ENCODE data around the gene FBP2. TPM values are rescaled to one million over a fixed set of nuclear protein-coding genes. Genes with fewer than 3 reads are reported as not detected.
"Not testable (repeated sequence)": the region's sequence is repeated elsewhere in the genome, so short reads cannot be mapped to it uniquely, and the experiment has no call there.

FBP2 gene
- total RNA-seq, 1 donor: not detected

DNA sequence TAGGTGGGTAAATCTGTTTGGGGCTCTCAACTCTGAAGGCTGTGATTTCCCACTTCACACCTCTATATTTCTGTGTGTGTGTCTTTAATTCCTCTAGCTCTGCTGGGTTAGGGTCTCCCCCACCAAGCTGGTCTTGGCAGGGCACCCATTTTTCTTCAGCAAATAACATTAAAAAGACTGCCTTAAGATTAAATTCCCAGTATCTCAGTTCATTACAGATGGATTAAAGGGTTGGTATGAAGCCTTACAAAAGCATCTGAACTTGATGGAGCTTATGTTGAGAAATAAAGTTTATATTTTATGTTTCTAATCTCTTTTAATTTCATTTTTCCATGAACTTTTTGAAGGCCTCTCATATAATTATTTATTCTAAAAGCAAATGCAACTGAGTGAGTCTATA, 27.1 kb downstream of the FBP2 start:
- DNase-seq (ENCODE audit: low read depth in 2 of 3, low spot score in 2 of 3): no peak

- not testable (repeated sequence) for DNase-seq (ENCODE audit: low read depth in 2 of 3, low spot score in 2 of 3)
Measured at GRCh38 chr9:94564279-94564678, 29.3 kb downstream of the FBP2 start.

DNA sequence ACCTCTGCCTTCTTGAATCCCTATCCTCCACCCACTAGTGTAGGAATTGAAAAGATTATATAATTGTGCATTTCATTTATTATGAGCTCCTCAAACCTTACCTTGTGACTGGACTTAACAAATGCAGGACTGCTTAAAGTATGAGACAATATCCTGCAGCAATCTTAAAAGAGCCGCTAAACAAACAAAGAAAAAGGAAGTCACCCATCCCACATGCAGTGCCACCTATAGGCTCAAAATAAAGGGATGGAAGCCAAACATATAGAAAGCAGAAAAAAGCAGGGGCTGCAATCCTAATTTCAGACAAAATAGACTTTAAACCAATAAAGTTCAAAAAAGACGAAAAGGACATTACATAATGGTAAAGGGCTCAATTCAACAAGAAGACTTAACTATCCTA, 30.1 kb downstream of the FBP2 start:
- peak in 2 of 3 donors; percentile 5 to 44 for DNase-seq (ENCODE audit: low read depth in 2 of 3, low spot score in 2 of 3)

DNA sequence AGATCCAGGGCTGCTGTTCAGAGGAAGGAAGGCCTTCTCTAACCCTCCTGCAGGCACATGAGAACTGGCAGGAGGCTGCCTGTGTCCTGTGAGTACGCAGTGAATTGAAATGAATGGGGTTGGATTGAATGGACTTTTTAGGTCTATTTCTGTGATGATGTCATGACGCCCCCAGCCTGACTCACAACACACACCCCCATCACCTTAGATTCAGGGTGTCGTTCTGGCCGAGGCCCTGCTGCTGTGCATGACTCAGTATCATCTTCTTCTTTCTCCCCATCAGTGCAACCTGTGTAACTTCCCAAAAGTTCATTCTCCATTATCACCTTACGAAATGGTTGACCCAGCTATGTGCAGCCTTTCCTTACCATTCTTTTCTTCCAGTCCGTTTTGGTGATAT, 33.4 kb downstream of the FBP2 start:
- no peak for DNase-seq (ENCODE audit: low read depth in 2 of 3, low spot score in 2 of 3)

- DNase-seq (ENCODE audit: low read depth in 2 of 3, low spot score in 2 of 3): no peak
Measured at GRCh38 chr9:94557376-94557775, 36.2 kb downstream of the FBP2 start.

- peak in 2 of 3 donors; percentile 49 to 63 for DNase-seq (ENCODE audit: low read depth in 2 of 3, low spot score in 2 of 3)
Measured at GRCh38 chr9:94554439-94555331, 38.9 kb downstream of the FBP2 start, which contains the start of gene PCAT7. Gene PCAT7 (plus strand): TSS chr9:94555083.

DNA sequence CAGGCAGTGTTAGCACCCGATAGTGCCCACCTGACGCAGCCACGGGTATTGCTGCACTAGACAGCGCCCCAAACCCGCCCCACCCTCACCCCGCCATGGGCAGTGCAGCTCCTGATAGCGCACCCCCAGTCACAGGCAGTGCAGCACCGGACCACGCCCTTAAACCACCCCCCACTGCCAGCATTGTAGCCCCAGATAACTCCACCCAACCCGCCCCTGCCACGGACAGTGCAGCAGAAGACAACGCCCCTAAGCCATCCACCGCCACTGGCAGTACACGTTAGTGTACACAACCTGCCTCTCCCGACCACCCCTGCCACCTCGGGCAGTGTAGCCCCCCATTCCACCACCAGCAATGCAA, 39.6 kb downstream of the FBP2 start:
- DNase-seq (ENCODE audit: low read depth in 2 of 3, low spot score in 2 of 3): peak in 1 of 3 donors; percentile 2

DNA sequence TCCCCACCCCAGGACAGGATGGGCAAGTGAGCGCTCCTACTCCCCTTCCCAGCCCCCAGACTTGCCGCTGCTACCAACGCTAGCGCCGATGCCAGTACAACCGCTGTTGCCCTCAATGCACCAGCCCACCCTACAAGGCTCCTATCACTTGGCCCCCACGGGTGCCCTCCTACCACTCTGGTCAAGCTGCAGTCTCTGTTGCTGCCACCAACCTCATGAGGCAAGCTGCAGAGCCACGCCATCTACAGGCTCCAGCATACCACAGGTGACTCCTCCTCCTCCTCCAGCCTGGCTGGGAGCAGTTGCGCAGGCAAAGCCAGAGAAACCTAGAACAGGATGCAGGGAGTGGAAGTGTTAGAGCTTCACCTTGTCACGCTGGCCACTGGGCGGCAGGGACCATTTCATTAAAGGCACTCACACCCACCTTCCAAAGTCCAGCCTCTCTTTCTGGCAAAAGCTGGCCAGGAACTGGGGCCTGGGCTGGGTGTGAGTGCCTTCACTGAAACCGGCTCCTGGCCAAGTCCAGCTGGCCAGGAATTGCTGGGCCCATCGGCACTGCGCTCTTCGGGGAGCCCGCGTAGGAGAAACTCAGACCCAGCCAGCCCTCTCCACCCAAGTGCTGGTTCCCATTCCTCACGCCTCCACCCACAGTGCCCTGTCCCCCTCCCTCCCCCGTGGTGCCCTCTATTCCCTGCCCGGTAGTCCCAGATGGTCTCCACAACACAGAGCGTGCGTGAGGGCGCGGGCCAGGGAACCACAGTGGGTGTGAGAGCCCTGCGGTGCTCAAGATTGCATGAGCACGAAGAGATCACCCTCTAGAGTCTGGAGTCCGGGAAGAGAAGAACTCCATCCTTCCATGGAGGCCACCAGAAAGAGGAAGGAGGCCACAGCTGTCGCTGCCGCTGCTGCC, 40.3 kb downstream of the FBP2 start:
- DNase-seq (ENCODE audit: low read depth in 2 of 3, low spot score in 2 of 3): no peak

GRCh38 chr9:94545940-94546339, 47.7 kb downstream of the FBP2 start:
- no peak for DNase-seq (ENCODE audit: low read depth in 2 of 3, low spot score in 2 of 3)

- DNase-seq (ENCODE audit: low read depth in 2 of 3, low spot score in 2 of 3): not testable (repeated sequence)
Measured at GRCh38 chr9:94544335-94544734, 49.3 kb downstream of the FBP2 start.

DNA sequence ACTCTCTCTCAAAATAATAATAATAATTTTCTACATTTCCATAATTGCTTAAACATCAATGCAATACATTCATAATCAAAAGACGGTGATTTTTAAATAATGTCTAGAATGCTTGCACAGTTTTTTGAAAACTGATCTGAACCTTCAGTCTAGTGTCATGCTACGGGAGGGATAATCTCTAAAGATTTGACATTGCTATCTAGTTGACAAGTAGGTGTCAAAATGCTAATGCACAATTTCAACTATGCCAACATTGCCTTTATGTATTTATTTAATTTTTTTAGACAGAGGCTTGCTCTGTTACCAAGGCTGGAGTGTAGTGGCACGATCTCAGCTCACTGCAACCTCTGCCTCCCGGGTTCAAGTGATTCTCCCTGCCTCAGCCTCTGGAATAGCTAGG, 54.7 kb downstream of the FBP2 start:
- DNase-seq (ENCODE audit: low read depth in 2 of 3, low spot score in 2 of 3): no peak

DNA sequence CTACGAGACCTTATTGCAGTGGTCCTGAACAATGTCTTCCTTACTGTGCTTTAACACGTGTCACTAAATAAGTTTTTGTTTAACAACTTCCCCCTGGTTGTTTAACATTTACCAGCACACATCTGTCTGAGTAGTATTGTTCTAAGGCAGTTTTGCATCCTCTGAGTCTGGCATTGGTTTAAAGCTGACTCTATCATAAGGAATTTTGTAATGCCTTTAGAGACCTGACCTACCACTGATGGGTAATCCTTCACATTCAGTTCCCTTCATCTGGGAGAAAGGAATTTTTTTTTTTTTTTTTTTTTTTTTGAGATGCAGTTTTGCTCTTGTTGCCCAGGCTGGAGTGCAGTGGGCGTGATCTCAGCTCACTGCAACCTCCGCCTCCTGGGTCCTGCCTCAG, 58.7 kb downstream of the FBP2 start:
- DNase-seq (ENCODE audit: low read depth in 2 of 3, low spot score in 2 of 3): no peak

DNA sequence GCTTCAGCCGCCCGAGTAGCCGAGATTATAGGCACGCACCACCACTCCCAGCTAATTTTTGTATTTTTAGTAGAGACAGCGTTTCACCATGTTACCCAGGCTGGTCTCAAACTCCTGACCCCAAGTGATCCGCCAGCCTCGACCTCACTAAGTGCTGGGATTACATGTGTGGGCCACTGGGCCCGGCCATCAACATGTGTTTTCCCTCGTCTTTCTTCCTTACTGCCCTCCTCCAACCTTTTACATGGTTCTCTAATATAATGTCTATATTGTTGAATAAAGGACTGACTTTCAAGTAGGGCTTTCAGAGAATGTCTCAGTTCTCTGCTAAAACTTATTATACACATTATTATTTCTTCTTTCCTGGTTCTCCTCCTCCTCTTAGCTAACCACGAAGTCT, 60.0 kb downstream of the FBP2 start:
- no peak for DNase-seq (ENCODE audit: low read depth in 2 of 3, low spot score in 2 of 3)

DNA sequence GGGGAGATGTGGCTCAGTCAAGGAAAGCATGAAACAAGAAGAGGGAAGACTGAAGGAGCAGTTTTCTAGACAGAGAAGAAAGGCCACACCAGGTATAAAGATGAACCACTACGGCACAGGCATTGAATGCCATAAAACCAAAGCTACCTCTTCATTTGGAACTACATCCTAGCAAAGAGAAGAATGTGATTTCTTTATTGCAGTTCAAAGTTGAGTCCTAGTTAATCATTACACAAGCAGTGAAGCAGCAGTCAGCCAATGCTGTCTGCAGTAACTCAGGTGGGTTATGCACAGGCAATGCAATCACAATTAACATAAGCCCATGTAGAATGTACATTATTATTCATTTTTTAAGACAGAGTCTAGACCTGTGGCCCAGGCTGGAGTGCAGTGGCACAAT, 60.5 kb downstream of the FBP2 start:
- DNase-seq (ENCODE audit: low read depth in 2 of 3, low spot score in 2 of 3): no peak

DNA sequence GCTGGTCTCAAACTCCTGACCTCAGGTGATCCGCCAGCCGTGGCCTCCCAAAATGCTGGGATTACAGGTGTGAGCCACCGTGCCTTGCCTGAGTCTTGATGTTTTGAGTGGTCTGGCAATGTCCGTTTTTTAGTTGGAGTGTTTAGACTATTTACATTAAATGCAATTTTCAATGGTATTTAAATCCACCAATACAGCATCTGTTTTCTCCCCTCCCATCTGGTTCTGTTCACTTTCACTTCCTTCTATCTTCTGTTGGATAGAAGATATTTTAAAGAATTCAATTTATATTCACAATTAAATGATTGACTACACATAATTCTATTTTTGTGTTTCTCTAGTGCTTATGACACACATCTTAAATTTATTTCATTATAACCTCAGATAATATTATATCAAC, 64.7 kb downstream of the FBP2 start:
- DNase-seq (ENCODE audit: low read depth in 2 of 3, low spot score in 2 of 3): no peak

DNA sequence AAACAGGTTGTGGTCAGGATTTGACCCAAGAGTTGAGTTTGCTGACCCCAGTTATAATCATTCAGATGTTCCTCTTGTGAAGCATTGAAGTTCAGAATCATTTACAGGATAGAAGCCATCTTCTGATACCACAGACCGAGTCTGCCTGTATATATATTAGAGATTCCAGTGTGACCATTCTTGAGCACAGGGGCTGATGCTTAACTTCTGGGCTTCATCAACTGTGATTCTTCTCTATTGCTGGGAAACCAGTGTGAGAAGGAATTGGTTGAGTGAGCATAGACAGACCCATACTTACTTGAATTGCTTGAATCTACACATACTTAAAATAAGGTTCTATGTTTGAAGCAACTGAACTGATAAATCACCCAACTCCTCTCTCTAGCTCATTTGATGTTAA, 66.7 kb downstream of the FBP2 start:
- DNase-seq (ENCODE audit: low read depth in 2 of 3, low spot score in 2 of 3): no peak

- no peak for DNase-seq (ENCODE audit: low read depth in 2 of 3, low spot score in 2 of 3)
Measured at GRCh38 chr9:94526271-94526670, 67.4 kb downstream of the FBP2 start.

- no peak for DNase-seq (ENCODE audit: low read depth in 2 of 3, low spot score in 2 of 3)
Measured at GRCh38 chr9:94525396-94526035, 68.1 kb downstream of the FBP2 start.

GRCh38 chr9:94517254-94517653, 76.4 kb downstream of the FBP2 start:
- no peak for DNase-seq (ENCODE audit: low read depth in 2 of 3, low spot score in 2 of 3)

DNA sequence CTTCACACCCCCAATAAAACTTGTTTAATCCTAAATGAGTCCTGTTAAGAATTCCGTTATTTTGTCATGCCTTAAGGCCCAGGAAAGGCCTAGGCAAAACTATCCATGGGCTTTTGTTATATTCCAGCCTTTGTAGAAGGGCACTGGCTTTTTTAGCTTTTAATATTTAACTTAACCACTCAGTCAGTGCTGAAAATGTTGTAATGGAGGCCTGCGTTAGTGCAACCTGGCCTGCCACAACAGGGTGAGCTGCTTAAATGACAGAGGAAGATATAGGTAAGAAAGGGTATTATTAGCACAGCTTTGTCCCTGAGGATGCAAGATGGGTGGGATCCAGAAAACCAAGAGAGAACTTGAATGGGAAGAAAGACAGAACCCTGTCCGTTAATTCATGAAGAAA, 78.9 kb downstream of the FBP2 start:
- no peak for DNase-seq (ENCODE audit: low read depth in 2 of 3, low spot score in 2 of 3)

DNA sequence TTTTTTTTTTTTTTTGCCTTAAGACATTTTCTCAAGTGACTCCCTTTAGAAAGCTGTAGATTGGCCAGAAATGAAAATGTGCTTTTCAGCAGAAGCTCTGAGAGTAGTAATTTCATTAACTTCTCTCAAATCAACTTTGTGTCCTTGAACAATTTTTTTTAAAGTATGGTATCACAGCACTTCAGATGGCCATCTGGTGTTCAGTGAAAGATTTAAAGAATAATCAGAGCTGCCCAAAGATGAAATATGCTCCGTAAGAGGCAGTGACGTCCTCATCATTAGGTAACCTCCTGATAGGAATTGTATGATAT, 81.7 kb downstream of the FBP2 start:
- no peak for DNase-seq (ENCODE audit: low read depth in 2 of 3, low spot score in 2 of 3)
